HG02885 (cell line): ENCODE measurements around the gene CD164.
"Not testable (repeated sequence)": the region's sequence is repeated elsewhere in the genome, so short reads cannot be mapped to it uniquely, and the experiment has no call there.

Source experiments
- ATAC-seq: cut with Tn5 transposase; IDR thresholded peaks from one replicate; pipeline ENCODE4 v1.9.1; 2021; ENCODE audit warnings: mild to moderate bottlenecking; ENCODE audit not compliant: unreplicated experiment, poor library complexity

CD164 gene

GRCh38 chr6:109345986-109346385 lies 36.3 kb downstream of the CD164 start:
- ATAC-seq = no peak

GRCh38 chr6:109344226-109344625 lies 38.0 kb downstream of the CD164 start:
- no peak for ATAC-seq

GRCh38 chr6:109343518-109343917 lies 38.7 kb downstream of the CD164 start:
- no peak for ATAC-seq

DNA sequence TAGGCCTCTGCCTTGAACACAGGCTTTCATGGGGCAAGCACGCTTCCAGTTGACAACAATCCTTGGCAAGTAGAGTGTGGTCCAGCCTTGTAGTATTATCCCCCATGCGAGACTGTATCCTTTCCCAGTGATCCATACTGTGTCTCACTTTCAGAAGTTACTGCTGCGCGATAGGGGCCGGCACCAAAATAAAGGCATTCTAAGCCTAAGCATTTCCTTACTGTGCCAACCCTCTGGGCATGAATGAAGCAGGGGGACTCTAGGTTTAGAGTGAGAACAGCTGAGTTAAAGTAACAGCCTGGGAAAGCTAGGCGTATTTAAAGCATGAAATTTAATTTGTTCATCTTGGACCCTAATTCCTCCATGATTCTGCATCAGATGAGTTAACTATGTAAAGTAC lies 39.4 kb downstream of the CD164 start:
- ATAC-seq = no peak

DNA sequence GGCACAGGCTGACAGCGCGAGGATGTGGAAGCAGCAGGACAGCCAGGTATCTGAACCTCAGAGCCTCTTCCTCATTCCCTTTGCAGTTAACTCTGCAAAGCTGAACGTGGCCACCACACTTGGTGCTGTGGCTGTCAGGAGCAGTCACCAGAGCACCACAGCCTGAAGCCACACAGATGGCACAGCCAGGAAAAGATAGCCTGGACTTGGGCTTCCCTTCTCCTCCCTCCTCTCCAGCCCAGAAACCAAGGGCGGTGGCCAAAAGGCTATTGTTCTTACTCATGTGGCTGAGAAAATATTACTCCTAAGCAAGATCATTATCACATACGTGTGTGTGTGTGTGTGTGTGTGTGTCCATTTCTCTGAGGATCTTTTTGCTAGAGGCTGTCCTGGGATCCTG lies 39.8 kb downstream of the CD164 start:
- no peak for ATAC-seq

GRCh38 chr6:109340811-109341210 lies 41.5 kb downstream of the CD164 start:
- no peak for ATAC-seq

DNA sequence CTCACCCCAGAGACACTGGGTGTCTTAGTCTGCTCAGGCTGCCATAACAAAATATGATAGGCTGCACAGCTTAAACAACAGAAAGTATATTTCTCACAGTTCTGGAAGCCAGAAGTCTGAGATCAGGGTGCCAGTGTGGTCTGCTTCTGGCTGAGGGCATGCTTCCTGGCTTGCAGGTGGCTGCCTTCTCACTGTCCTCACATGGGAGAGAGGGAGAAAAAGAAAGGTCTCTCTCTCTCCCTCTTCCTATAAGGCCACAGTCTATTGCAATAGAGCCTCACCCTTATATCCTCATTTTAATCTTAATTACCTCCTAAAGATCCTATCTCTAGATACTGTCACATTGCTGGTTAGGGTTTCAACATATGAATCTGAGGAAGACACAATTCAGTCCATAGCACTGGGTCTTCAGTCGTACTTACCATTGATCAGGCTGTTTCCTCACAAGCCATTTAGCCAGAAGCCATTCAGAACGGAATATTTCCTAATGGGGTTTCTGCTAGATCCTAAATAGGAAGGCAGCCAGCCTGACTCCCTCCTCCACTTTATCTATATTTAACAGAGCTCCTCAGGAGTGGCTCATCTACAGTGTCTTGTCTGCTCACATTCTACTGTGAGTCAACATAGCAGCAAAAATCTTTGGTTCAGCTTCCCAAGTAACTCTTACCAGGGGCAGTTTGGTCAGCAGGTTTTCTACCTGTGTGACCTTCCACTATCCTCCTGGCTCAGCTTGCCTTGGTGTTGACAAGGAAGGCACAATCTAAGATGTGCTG lies 42.2 kb downstream of the CD164 start:
- ATAC-seq = no peak

DNA sequence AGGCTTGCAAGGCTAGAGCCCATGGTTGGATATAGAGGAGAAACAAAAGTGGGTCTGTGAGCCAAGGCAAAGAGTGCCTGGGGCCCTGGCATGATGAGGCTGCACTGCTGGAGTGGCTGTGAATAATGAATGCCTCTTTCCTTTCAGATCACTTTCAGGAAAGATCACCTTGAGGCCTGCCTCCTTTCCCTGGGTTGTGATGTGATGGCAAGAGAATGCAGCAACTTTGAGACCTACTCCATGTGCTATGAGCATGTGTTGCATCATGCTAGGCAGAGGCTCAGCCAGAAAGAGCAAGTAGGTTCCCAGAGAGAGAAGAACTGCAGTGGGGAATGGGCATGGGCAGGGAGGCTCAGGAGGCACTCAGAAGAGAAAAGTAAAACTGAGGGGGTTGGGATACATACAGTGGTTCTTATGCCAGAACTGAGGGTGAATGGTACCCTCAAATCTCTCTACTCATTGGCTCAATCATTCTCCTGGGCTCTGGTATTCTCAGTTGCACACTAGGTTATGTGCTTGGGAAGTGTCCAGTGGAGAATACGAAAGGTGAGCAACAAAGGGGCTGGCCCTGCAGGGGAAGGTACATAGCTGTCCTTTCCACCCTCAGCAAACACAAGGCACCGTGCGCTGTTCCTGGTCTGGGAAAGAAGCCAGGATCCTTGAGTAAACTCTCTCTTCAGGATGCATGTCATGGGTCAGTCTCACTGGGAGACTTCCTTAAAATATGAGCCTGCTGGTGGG lies 45.9 kb downstream of the CD164 start:
- ATAC-seq = no peak

- not testable (repeated sequence) for ATAC-seq
These were observed 48.4 kb downstream of the CD164 start for GRCh38 chr6:109333870-109334269.

DNA sequence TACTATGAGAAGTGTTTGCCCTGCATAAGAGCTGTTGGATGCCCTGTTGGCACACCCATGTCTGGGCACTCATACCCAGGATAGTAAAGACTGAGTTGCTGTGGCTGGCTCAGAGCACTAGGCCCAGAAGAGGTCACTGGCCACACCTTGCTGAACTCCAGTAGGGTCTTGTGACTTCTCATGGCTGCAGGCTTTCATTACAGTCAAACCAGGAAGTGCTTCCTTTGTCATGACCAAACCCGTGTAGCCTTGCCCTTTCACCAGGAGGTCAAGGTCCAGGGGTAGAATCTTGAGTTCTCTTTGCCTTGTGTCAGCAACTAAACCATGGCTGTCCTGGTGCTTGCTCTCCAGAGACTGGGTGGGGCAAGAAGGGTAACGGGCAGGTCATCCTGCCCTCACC lies 49.5 kb downstream of the CD164 start:
- ATAC-seq = no peak

- ATAC-seq = no peak
These were observed 51.2 kb downstream of the CD164 start for GRCh38 chr6:109331081-109331480.

- no peak for ATAC-seq
These were observed 52.0 kb downstream of the CD164 start for GRCh38 chr6:109330263-109330662.

- no peak for ATAC-seq
These were observed 53.6 kb downstream of the CD164 start for GRCh38 chr6:109328629-109329028.

GRCh38 chr6:109327959-109328358 lies 54.3 kb downstream of the CD164 start:
- ATAC-seq = no peak

DNA sequence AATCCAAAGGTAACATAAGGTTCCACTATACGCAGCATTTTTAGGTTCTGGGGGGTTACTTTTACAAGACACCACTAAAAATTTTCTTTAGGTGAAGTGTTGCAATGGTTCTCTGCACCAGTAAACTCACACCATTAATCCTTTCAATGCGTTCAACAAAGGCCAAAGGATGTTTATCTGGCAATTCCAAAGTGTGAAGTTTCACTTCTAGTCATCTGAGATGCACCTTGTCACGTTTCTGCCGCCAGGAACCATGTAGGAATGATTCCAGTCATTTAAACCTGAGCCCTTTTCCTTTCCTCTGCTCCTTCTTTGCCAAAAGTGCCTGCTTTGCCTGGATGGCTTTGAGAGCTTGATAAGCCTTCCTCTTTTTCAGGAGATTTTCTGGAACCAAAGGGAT lies 54.8 kb downstream of the CD164 start:
- ATAC-seq = no peak

DNA sequence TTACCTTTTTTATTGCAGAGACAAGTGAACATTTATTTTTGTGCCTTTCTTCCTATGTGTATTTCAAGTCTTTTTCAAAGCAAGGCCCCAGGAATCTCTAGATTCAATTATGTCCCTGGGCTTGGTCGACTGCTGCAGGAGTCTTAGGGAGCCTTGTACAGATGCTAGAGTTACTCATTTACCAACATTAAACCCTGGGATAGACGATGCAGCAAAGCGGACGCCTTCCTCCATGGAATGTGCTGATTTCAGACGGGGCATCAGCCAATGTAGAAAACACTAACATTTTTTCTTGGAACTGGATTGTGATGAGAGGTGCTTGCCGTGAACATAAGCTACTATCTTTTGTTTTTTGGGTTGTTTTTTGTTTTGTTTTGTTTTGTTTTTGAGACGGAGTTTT lies 55.9 kb downstream of the CD164 start:
- no peak for ATAC-seq

GRCh38 chr6:109325400-109325801 lies 56.9 kb downstream of the CD164 start:
- ATAC-seq = no peak

GRCh38 chr6:109323241-109323640 lies 59.0 kb downstream of the CD164 start:
- no peak for ATAC-seq

DNA sequence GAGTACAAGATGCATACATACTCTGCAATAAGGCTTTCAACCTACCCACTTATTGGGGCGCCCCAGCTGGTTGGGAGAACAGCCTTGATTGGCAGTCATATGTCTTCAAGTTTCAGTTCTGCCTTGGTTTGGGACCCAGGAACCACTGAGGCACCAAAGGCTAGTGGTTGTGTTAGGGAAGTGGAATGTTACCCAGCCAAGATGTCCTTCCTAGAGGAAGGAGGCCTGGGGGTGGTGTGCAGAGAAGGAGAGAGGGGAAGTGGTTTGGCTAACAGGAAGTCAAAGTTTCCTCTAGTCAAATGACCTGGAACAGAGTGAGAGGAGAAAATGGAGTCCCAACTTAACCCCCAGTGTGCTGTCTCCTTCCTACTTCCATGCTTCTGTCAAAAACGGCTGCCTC lies 59.4 kb downstream of the CD164 start:
- no peak for ATAC-seq

GRCh38 chr6:109321752-109322151 lies 60.5 kb downstream of the CD164 start:
- ATAC-seq = no peak

DNA sequence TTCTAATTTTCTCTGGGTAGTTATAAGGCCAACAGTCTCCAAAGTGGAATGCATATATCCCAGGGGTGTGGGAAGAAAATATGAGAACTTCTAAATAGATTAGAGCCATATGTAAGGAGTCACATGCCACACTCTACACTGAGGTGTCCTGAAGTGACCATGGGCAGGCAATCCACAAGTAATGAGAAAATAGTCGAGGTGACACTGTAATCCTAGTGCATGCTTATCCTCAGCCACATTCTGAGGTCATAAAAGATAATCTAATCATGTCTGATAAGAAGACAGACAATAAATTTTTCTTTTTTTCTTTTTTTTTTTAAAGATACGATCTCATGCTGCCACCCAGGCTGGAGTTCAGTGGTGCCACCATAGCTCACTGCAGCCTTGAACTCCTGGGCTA lies 62.2 kb downstream of the CD164 start:
- ATAC-seq = no peak

GRCh38 chr6:109318328-109318876 lies 63.9 kb downstream of the CD164 start:
- no peak for ATAC-seq
